ENCODE measurements around the gene DTX1.

GRCh38 chr12:113088037-113088436, 31.5 kb downstream of the DTX1 start:
- TF ChIP-seq POLR2AphosphoS5 (IDR thresholded peaks at IDR 0.05; ENCODE audit: borderline replicate concordance, low read depth, low read length), result no peak
- no peak for TF ChIP-seq EZH2 (IDR thresholded peaks at IDR 0.05)
- no peak for TF ChIP-seq FOXP2 (optimal IDR thresholded peaks at IDR 0.05; ENCODE audit: control extremely low read depth, extremely low read length, insufficient read depth)
